Measurements from ENCODE around the gene NSMF. TPM values are rescaled to one million over a fixed set of nuclear protein-coding genes. Genes with fewer than 3 reads are reported as not detected.

The NSMF gene
- total and polyA plus RNA-seq, 2 experiments from 2014 or later = 20.3 to 103 TPM

GRCh38 chr9:137406876-137407589 is 52.1 kb downstream of the NSMF start:
- no peak overlapping the region for H3K27ac ChIP-seq (ENCODE audit: low read depth)
- H3K4me3 Mint-ChIP-seq = peak overlapping the region; percentile 27; the same call in 2 of the 3 replicates
- no peaks in the 10 kb centered on the region for H3K79me2 ChIP-seq (replicated peaks; ENCODE audit: insufficient read depth)
- H3K4me2 ChIP-seq = peak overlapping the region; percentile 75
- 0 out of 2 replicates have a peak, but pooled peaks cover 3% of the 10 kb centered on the region for H3F3A ChIP-seq (replicated peaks; ENCODE audit: low read depth)
- DNase-seq (ENCODE audit: low spot score) (peak; percentile 91), ATAC-seq (peak; percentile 90)
- peak overlapping the region; percentile 56 for H3K4me3 ChIP-seq
- no peaks in the 10 kb centered on the region; the same call in 1 of the 3 replicates for H3K4me1 Mint-ChIP-seq
- peaks cover 7% of the 10 kb centered on the region for H3K36me3 Mint-ChIP-seq (ENCODE audit: low read depth)
- H3K27me3 Mint-ChIP-seq (ENCODE audit: insufficient read depth, low read depth, poor library complexity) = no peaks in the 10 kb centered on the region
- H3K9me2 ChIP-seq (ENCODE audit: insufficient read depth) = no peaks in the 10 kb centered on the region
- no peak overlapping the region; the same call in 1 of the 2 replicates for H2AFZ ChIP-seq
- H3K27me3 ChIP-seq (ENCODE audit: insufficient read depth) = no peaks in the 10 kb centered on the region
- TF ChIP-seq REST (IDR thresholded peaks at IDR 0.05; ENCODE audit: unreplicated experiment) = no peak
- 0 out of 2 replicates have a peak, but pooled peaks have one; percentile 12 for TF ChIP-seq POLR2AphosphoS5 (IDR thresholded peaks at IDR 0.05; ENCODE audit: low read depth)
- TF ChIP-seq CTCF (conservative IDR thresholded peaks at IDR 0.05; ENCODE audit: low read depth in 2 of 2) = peak; percentile 50 to 75
- H4K20me1 ChIP-seq (replicated peaks; ENCODE audit: insufficient read depth) = peaks cover 5% of the 10 kb centered on the region; the same call in 1 of the 2 replicates
- H3K9me3 Mint-ChIP-seq = peaks cover 7% of the 10 kb centered on the region
- H3K36me3 ChIP-seq (ENCODE audit: insufficient read depth) = no peaks in the 10 kb centered on the region
- H3K4me1 ChIP-seq (ENCODE audit: insufficient read depth) = 0 out of 2 replicates have a peak, but pooled peaks cover 3% of the 10 kb centered on the region
- H3K27ac Mint-ChIP-seq = no peak overlapping the region

GRCh38 chr9:137406085-137406760 is 52.9 kb downstream of the NSMF start:
- DNase-seq (ENCODE audit: low spot score) (no peak), ATAC-seq (no peak; the same call in 2 of the 3 replicates)
- Histone ChIP-seq H3K27me3 (ENCODE audit: insufficient read depth) (no peaks in the 10 kb centered on the region), H3K79me2 (replicated peaks; ENCODE audit: insufficient read depth) (no peaks in the 10 kb centered on the region), H3F3A (replicated peaks; ENCODE audit: low read depth) (0 out of 2 replicates have a peak, but pooled peaks cover 3% of the 10 kb centered on the region), H4K20me1 (replicated peaks; ENCODE audit: insufficient read depth) (peaks cover 5% of the 10 kb centered on the region; the same call in 1 of the 2 replicates), H2AFZ (no peak overlapping the region; the same call in 1 of the 2 replicates), H3K4me1 (ENCODE audit: insufficient read depth) (0 out of 2 replicates have a peak, but pooled peaks cover 2% of the 10 kb centered on the region), H3K4me3 (peak overlapping the region; percentile 56), H3K9me2 (ENCODE audit: insufficient read depth) (no peaks in the 10 kb centered on the region), H3K27ac (ENCODE audit: low read depth) (no peak overlapping the region), H3K36me3 (ENCODE audit: insufficient read depth) (no peaks in the 10 kb centered on the region), H3K4me2 (peak overlapping the region; percentile 75)
- H3K36me3 Mint-ChIP-seq (ENCODE audit: low read depth) = peaks cover 15% of the 10 kb centered on the region
- no peak overlapping the region for H3K27ac Mint-ChIP-seq
- peak overlapping the region; percentile 47 for H3K4me3 Mint-ChIP-seq
- H3K9me3 Mint-ChIP-seq = peaks cover 15% of the 10 kb centered on the region
- no peaks in the 10 kb centered on the region for H3K27me3 Mint-ChIP-seq (ENCODE audit: insufficient read depth, low read depth, poor library complexity)
- H3K4me1 Mint-ChIP-seq = no peaks in the 10 kb centered on the region; the same call in 1 of the 3 replicates
- no peak for TF ChIP-seq CREB1 (CRISPR knock-in tag; IDR thresholded peaks at IDR 0.05; ENCODE audit: low read depth)
- TF ChIP-seq ZNF331 (CRISPR knock-in tag; IDR thresholded peaks at IDR 0.05; ENCODE audit: low read depth) = no peak
- TF ChIP-seq ETS1 (IDR thresholded peaks at IDR 0.05) = no peak
- TF ChIP-seq NANOG (IDR thresholded peaks at IDR 0.05; ENCODE audit: borderline replicate concordance) = no peak
- no peak for TF ChIP-seq CTCF (conservative IDR thresholded peaks at IDR 0.05; ENCODE audit: low read depth in 2 of 2)
- TF ChIP-seq EZH2phosphoT487 (IDR thresholded peaks at IDR 0.05; ENCODE audit: unreplicated experiment) = no peak
- no peak for TF ChIP-seq STAT1 (IDR thresholded peaks at IDR 0.05; ENCODE audit: unreplicated experiment)
- TF ChIP-seq JUNB (IDR thresholded peaks at IDR 0.05; ENCODE audit: unreplicated experiment) = no peak
- TF ChIP-seq ZNF114 (CRISPR knock-in tag; IDR thresholded peaks at IDR 0.05) = no peak
